HG02938 (cell line): ENCODE measurements around the gene FCER1G.
A peak's percentile ranks its signal among the peaks of the same experiment; 100 is the strongest.

Experiments
- ATAC-seq: cut with Tn5 transposase; IDR thresholded peaks from one replicate; pipeline ENCODE4 v1.9.1; 2021; ENCODE audit warnings: mild to moderate bottlenecking, moderate library complexity; ENCODE audit not compliant: unreplicated experiment

FCER1G gene

DNA sequence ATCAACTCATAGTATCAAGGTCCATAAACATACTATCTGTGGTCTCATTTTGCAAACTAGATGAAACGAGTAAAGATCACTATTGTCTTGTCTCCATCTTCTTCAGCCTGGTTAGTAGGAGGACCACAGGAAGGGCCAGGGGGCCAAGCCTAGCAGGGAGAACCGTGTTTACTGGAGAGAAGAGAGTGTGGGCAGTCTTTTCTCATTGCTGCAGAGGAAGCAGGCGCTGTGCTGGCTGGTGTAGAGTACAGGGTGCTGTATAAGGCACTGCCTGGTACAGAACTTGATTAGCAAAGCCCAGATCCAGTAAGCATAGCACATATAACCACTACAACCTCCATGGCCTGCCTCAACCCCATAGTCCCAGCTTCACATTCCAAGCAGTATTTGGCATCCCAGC lies 27.8 kb upstream of the FCER1G start:
- ATAC-seq: no peak

DNA sequence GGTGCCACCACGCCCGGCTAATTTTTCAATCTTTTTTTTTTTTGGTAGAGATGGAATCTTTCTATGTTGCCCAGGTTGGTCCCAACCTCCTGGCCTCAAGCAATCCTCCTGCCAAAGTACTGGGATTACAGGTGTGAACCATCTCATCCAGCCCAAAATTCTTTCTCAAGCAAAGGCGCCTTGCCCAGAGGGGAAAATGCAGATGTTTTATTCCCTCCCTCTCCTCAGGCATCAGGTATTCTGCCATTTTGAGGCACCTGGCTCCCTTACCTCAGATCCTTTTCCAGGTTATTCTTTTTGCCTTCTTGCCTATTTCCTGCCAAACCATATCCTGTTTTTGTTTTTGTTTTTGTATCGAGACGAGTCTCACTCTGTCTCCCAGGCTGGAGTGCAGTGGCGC lies 26.7 kb upstream of the FCER1G start:
- no peak for ATAC-seq

DNA sequence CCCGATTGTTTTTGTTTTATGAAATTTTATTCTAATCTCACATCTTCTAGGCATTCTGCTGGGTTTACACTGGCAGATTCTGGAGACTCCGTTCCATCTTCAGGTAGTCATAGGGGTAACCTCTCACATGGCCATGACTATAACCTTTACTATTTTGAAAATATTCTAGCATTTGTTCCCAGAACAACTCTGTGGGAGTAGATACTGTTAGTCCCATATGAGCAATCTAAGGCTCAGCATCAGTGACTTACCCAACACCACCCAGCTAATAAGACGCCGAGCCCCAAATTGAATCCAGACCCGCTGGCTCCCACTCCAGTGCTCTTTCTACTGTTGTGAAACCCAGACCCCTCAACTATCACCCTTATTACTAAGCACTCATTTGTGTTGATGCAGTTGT lies 26.1 kb upstream of the FCER1G start:
- ATAC-seq: no peak

DNA sequence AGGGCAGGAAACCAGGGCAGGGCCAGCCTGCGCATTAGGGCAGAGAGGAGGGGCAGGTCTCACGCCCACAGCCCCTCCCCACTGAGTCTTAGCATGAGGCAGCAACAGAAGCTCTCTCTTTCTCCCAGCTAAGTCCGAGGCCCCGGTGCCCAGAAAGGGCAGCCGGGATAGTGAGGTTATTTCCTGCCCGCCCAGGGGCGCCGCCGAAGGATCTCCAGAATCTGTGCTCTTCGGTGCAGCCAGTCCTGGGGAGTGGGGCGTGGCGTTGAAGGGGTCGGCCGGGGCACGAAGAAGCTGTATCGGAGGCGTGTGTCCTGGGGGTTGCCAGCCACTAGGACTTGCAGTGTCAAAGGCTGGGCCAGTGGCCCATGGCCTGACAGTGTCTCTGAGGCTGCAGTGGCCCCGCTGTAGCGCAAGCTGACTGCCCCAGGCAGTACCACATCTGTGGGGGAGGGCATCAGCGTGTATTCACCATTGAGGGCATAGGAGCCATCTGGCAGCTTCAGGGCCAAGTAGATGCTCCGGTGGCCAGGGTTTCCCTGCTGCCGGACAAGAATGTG lies 24.1 kb upstream of the FCER1G start:
- no peak for ATAC-seq

DNA sequence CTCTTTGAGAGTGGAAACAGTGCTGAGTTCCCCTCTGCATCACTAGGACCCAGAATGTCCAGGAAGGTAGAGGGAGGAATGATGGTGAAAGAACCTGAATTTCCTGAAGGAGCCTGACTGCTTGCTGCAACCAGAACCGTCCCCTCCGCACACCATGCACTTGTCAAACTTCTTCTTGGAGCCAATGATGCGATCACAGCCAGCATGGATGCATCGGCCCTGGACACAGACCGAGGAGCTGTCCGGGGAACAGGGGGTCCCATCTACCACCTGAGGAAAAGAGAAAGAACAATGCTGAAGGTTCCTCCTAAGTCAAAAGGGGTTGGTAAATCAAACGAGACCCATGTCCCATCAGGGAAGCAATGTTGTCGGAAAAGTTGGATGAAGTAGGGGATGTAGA lies 23.1 kb upstream of the FCER1G start:
- ATAC-seq: no peak

DNA sequence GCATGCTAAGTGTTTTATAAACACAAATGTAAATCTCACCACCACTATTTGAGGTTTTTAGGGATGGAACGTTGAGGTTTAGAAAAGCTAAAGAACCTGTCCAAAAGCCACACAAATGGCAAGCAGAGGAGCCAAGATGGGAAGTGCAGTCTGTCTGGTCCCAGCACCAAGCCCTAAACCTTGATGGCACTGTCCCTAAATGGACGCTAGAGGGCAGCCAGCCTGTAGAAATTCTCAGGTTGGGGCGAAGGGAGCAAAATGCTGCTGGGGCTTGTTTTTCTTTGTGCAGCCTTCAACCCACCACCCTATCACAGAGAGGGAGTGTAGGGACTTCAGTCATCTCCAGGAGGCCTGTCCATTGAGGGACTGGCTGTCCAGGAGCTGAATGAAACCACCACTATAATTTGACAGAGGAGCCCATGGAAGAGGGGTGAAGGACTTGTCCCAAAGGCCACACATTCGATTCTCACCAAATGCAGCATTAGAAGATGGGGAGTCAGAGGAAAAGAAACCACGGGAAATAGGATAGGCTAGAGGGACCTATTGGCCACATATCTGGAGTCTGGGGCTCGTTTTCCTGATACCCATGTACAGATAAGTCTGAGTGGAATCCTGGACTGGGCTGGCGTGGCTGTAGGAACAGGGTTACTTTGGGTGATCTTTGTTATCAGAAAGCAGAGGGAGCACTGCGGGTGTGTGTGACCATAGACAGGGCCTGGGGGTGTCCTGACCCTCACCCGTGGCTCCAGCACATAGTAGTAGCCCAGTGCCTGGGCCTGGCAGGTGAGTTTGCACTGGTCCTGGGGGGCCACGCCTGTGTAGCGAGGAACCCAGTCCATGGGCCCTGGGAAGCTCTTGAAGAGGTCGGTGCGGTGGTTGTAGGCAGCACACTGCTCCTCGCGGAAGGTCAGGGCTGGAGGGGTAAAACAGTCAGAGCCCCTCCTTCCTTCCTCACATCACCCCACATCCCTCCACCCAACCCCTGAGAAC lies 22.3 kb upstream of the FCER1G start:
- ATAC-seq: no peak

DNA sequence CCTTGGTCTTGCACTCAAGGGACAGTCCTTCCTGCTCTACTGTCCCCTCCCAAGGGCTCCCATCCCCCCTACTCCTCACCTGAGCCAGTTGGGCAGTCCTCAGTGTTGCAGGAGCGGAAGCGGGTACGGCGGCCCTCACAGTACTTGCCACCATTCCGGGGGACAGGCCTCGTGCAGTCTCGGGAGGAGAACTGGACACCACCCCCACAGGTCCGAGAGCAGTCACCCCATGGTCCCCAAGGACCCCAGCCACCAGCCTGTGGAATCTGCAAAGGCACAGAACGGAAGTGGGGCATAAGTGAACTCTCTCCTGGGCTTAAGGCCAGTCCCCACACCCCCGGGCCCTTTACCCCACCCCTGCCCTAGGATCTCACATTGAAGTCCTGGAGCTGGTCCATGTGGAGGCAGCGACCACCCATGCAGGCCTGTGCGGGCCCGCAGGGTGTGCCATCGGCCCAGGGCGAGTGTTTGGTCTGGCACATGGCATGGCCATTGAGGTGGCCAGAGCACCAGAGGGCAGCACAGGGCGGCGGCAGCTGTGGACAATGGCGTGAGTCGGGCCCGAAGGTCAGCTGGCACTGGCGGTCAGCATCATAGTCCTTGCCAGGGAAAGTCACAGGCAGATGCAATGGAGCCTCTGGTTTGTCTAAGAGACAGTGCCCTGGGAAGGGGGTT lies 21.4 kb upstream of the FCER1G start:
- ATAC-seq: no peak

DNA sequence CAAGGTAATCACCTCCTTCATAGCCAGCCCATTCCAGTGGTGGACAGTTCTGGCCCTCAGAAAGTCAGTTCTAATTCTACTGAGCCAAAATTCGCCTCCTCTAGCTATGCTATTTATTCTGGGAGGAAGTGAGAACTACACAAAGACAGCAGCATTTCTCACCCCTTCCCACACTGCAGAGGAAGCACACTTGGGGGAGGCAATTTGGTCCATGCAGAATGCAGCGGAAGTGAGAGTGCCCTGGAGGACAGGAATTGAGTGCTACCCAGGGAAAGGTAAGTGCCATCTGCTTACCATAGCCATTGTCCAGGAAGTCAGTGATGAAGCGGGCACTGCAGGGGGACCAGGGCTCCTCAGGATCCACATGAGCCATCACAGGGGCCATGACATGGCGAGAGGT lies 19.9 kb upstream of the FCER1G start:
- ATAC-seq: no peak

DNA sequence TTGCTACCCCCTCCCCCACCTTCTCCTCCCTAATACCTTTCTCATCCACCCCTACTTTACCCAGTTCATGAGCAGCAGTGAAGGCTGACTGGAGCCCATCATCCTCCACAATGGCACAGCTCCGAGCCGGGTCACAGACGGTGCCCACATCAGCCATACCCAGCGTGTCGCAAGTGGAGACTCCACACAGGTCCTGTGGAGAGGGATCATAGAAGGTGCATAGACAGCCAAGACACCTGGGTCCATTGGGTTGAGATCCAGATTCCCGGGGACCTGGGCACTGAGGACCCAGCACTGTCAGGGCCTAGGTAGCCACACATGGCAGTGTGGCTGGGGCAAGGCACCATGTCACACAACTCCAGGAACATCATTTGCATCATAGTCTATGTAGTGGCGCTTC lies 19.0 kb upstream of the FCER1G start:
- ATAC-seq: no peak

DNA sequence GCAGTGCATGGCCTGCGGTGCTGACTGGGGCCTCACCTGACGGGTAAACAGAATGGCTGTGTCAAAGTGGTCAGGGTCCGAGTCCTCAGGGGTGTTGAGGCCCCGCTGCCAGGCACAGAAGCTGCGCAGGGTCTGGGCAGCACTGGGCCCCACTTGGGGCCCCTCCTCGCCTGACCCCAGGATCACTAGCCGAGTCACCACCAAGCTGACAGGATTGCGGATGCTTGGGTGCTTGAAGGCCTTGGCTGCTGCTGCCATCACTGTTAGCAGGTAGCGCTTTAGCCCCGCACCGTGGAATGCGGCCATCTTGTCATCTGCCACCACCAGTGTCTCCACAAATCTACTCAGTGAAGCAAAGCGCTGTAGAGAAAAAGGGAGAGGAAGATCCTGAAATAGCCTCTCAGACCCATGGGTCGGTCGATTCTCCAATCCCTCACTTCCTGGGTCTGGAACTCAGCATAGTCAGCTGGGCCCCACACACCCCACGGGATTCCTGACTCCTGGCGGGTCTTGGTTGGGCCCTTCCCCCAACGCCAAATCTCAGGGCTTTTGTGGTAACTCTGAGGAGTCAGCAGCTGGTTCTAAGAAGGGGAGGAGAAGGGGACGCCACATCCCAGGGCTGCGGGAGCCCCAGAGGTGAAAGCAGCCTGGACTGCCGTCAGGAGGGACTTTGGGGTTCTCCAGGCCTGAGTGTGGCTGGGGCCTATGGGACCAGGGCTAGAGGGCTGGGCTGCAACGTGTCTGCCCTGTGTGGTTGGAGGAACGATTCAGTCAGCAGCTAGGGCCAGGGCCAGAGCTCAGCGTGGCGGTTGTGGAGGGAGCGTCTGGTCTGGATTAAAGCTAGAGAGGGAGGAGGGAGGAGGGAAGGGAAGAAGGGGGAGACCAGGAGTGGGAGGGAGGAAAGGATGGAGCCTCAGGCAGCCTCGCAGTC lies 18.3 kb upstream of the FCER1G start:
- ATAC-seq: no peak

DNA sequence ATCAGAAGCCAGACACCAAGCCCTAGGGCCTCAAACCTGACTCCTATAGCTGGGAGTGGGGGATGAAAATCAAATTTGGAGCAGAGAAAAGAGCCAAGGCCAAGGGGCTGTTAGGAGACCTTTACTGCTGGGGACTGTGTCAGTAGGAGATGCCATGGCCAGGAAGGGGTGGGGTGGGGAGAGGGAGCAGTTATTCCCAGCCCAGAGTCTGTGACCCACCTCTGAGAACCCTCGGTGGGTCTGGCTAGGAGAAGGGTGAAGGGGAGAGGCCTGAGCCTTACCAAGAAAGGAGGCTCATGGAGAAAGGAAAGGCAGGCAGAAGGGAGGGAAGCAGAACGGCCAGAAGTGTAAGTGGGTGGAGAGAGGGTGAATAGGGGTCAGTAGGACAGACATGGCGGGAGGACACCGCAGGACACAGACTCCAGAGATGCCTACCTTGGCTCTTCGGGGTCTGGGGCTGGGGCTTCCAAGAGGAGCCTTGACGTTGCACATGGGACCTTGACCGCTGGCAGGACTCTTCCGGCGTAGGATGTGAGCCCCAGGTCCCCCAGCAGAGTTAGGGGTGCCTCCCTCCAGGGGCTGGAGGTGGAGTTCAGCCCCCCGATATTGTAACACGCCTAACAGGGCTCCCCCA lies 17.4 kb upstream of the FCER1G start:
- no peak for ATAC-seq

DNA sequence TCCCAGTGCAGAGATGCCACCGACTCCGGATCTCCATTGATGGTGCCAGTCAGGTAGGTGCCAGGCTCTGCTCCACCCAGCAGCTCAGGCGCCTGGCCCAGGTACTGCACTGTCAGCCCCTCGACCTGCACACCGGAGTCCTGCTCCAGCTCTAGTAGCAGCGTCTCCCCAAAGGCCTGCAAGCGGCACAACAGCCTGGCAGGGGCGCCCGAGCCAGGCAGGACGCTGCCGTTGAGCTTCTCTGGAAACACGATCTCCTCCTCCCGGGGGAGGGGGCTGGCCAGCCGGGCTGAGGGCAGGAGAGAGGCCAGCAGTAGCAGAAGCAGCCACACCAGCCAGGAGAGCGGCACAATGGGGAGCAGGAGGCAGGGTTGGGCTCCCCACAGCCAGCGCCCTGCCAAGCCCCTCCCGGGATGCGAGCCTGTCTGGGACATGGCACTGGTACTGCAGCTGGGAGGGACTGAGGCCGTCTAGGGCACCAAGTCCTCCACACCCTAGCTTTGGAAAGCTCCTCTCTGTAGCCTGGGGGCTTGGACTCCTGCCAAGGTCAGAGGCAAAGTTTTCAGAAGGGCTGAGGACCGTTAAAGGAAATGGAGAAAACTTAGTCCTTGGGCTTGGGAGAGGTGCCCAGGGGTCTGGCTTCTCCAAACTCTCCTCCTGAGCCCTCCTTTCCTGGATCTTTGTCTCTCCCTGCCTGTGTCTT lies 16.8 kb upstream of the FCER1G start:
- ATAC-seq: no peak

DNA sequence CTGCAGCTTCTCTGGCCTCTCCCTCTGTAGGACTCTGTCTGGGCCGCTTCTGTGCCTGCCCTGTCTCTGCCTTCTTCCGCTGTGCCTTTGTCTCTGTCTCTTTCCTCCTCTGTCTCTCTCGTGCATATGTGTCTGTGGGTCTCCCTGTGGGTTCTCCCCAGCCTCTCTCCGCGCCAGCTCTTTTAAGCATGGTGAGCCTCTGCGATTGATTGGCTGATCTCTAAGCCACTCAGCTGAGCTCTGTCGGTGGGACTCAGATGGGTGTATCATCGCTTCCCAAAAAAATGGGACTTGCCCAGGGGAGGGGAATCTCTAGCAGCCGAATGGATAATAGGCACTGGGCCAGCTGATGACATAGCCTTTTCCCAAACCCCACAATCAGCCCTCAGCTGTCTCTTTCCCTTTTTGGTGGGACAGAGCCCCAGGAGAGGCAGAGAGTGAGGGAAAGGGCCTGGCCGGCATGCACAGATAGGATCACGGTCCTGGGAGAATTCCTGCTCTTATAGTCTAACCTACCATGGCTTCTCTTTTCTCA lies 16.1 kb upstream of the FCER1G start, which contains the start of gene ADAMTS4:
Gene ADAMTS4, minus strand, starts transcription at position 158 of the 535 bp plus-strand sequence. CDS start 427 bp downstream, outside the sequence.
- no peak for ATAC-seq

DNA sequence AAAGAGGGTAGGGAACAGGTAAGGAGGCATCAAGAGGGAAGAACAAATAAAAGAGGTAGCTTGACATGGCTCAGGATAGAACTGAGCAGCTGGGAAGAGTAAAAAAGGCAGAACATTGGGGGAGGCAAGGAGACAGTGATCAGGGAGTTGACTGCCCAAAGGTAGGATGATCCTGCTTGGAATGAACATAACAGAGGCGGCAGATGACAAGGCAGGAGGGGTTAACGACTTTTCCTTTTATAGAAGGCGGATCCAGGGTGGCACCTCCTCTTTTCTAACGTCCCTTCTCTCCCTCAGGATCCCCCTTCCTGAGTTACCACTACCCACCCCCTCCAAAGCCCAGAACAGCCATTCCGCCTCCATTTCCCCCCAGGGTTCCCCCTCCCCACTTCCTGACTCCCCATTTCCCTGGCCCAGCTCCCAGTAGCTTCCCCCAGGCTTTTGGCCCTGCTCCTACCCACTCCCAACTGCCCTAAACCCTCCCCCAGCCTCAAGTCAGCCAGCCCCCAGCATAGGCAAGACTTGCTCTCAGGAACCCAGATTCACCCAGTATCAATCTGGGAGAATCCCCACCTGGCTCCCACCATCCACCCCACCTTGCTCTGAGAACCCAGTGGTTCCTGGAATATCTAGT lies 15.5 kb upstream of the FCER1G start:
- no peak for ATAC-seq

DNA sequence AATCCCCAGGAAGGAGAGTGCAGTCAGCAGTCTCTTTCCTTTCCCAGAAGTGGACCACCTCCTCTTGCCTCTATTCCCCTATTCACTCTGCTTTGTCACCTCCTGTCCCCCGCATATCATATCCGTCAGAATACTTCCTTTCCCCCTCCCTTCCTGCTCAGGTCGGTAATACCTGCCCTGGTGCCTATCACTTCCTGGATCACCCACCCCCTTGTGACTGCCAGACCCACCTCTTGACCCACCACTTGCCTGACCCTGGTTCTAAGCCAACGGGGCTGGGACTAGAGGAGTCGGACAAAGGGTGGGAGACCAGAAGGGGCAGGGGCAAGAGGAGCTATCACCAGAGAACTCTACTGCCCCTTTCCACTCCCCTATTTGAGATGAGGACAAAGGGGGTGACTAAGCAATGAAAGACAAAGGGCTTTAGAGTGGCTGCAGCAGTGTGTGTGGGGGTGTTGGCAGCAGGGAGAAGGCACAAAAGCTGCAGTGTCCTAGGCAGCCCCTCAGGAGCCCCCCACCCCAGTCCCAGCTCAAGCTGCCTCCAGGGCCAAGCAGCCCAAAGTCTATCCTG lies 14.6 kb upstream of the FCER1G start:
- no peak for ATAC-seq

DNA sequence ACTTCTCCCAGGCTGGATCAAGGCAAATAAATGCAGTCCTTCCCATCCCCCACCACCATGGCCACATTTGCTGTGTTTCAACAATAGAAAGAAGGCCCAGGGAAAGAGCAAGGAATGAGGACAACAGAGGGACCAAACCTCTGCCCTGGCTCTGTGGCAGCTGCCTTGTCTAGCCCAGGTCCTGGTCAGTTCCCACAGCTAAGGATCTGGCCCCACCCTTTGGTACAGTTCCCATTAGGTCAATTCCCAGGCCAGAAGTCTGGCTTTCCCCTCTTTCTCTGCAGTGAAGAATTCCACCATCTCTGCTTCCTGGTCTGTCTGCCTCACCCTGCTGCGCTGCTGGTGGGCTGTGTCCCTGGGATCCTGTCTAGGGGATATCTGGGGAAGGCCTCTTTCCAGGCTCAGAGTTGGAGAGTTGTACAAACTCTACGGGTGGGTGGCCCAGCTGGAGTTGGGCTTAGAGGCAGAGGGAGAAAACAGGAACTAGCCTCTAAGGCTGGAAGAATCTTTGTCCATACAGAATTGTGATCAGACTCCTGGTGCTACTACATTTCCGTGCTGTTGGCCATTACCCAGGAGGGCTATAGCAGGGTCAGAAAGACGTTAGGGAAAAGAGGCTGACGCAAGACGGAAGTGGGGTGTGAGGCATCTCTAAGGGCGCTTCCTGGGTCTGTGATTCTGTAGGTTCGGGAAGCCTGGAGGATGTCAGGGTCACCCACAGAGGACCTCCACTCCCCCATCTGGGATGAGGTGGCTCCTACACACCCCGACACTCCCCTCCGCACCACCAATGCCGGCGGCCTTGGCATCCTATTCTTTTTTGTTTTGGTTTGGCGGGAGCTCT lies 13.9 kb upstream of the FCER1G start:
- ATAC-seq: no peak

DNA sequence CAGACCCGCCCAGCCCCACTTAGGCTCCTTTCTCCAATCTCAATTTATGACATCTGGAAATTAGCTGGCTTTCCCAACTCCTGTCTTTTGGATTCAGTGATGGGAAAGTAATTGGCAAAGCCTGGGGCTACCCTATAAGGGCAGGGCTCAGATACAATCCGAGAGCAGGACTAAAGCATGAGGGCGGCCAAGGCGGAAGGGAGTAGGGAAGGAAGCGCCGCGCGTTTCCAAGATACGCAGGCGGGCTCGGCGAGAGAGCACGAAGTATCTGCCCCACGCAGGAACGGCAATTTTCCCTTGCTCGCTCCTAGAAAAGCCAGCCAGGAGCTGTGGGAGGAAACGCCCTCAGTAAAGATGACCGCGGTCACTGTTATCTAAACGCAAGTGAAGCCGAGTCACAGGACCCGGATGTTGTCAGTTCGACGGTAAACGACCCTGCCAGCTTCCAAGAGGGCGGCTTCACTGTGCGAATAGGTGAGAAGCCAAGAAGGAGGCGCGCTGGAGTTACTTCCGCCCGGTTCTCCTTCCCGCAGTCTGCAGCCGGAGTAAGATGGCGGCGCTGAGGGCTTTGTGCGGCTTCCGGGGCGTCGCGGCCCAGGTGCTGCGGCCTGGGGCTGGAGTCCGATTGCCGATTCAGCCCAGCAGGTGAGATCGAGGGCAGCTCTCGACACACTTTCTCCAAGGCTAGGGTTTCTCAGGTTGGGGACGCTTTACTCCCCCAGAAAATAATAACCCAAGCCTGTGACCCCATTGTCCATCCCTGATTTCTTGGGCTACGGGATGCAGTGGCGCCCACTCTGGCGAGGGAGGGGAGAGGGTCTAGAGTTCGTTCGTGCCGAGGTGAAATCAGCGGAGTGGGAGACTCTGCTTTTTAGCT lies 13.0 kb upstream of the FCER1G start, which contains the start of gene NDUFS2:
Gene NDUFS2, plus strand, starts transcription at position 532 of the 877 bp plus-strand sequence. Its CDS starts 19 bp downstream, at position 551.
- peak; percentile 98 for ATAC-seq
